SK-N-SH (cell line): ENCODE measurements around the gene FAM89B. TPM values are rescaled to one million over a fixed set of nuclear protein-coding genes. Genes with fewer than 3 reads are reported as not detected.
A peak's percentile ranks its signal among the peaks of the same experiment; 100 is the strongest.

Experiments used
- CTCF ChIA-PET: fragments of 300-600, 350-600 bp; formaldehyde crosslinking; extraction: SDS; loops from one replicate; lab custom pipeline; 2021; lab: Yijun Ruan, JAX
- POLR2A ChIA-PET: fragments of 350-600 bp; sonication (Branson Sonifier 250); formaldehyde crosslinking; extraction: SDS; loops from one replicate; lab custom pipeline; 2020; ENCODE audit warnings: antibody characterized with exemption, inconsistent platforms; lab: Yijun Ruan, JAX
- DNase-seq: peaks from one replicate; pipeline ENCODE4 v3.0.0; 2012
- H2AFZ ChIP-seq: fragments of 200-600 bp; sonication (generic); 2 replicates; pipeline ENCODE4 v1.8.1; 2016; ENCODE audit warnings: antibody characterized with exemption, mild to moderate bottlenecking, low read depth
- H3F3A ChIP-seq: fragments of 200-600 bp; sonication (generic); replicated peaks from 2 replicates; pipeline ENCODE3; 2016; ENCODE audit warnings: antibody characterized with exemption, mild to moderate bottlenecking; ENCODE audit not compliant: insufficient read depth
- H3K27ac ChIP-seq, 2 experiments: fragments of 200-500 bp in 1 of 2; fragments of 200-600 bp in 1 of 2; sonication (Bioruptor generic) in 1 of 2; sonication (generic), shearing (Covaris generic) in 1 of 2; 2 replicates each; pipeline versions ENCODE4 v1.5.1 to v1.6.1; 2014 to 2016; ENCODE audit warnings: low read depth in 2 of 2, inconsistent platforms in 1 of 2, low read length in 1 of 2, mild to moderate bottlenecking in 1 of 2, mixed read lengths in 1 of 2
- H3K27me3 ChIP-seq: fragments of 200-600 bp; sonication (generic), shearing (Covaris generic); 2 replicates; pipeline ENCODE4 v1.6.1; 2016; ENCODE audit warnings: mixed run types; ENCODE audit not compliant: insufficient read depth
- H3K36me3 ChIP-seq, 2 experiments: fragments of 200-500 bp in 1 of 2; fragments of 200-600 bp in 1 of 2; sonication (Bioruptor generic) in 1 of 2; sonication (generic) in 1 of 2; replicated peaks in 1 of 2; 2 replicates each; pipeline versions ENCODE3 to v1.5.1; 2014 to 2016; ENCODE audit warnings: low read length in 1 of 2, mild to moderate bottlenecking in 1 of 2; ENCODE audit not compliant: insufficient read depth in 2 of 2, control insufficient read depth in 1 of 2
- H3K4me1 ChIP-seq, 2 experiments: fragments of 200-500 bp in 1 of 2; fragments of 200-600 bp in 1 of 2; sonication (Bioruptor generic) in 1 of 2; sonication (generic), shearing (Covaris generic) in 1 of 2; 2 replicates each; pipeline versions ENCODE4 v1.5.1 to v1.6.1; 2014 to 2016; ENCODE audit warnings: low read depth in 1 of 2, low read length in 1 of 2, mixed run types in 1 of 2; ENCODE audit not compliant: insufficient read depth in 2 of 2, control insufficient read depth in 1 of 2
- H3K4me2 ChIP-seq: fragments of 200-600 bp; sonication (generic), shearing (Covaris generic); 2 replicates; pipeline ENCODE4 v1.6.1; 2017; ENCODE audit warnings: mixed run types
- H3K4me3 ChIP-seq, 2 experiments: fragments of 200-500 bp in 1 of 2; fragments of 200-600 bp in 1 of 2; sonication (Bioruptor generic) in 1 of 2; sonication (generic), shearing (Covaris generic) in 1 of 2; 2 replicates each; pipeline versions ENCODE4 v1.5.1 to v1.8.1; 2014 to 2016; ENCODE audit warnings: low read depth in 2 of 2, inconsistent platforms in 1 of 2, low read length in 1 of 2, mild to moderate bottlenecking in 1 of 2, mixed read lengths in 1 of 2, moderate library complexity in 1 of 2
- H3K79me2 ChIP-seq: fragments of 200-600 bp; sonication (generic); 2 replicates; pipeline ENCODE4 v1.8.1; 2017; ENCODE audit warnings: mild to moderate bottlenecking; ENCODE audit not compliant: insufficient read depth
- H3K9ac ChIP-seq: fragments of 200-600 bp; sonication (generic); 2 replicates; pipeline ENCODE4 v1.6.1; 2017; ENCODE audit warnings: mixed run types
- H3K9me2 ChIP-seq: fragments of 200-600 bp; sonication (generic); 2 replicates; pipeline ENCODE4 v1.6.1; 2017; ENCODE audit warnings: mixed run types
- H3K9me3 ChIP-seq: fragments of 200-600 bp; sonication (generic); 2 replicates; pipeline ENCODE4 v1.6.1; 2017; ENCODE audit warnings: mixed run types, mild to moderate bottlenecking, moderate library complexity
- H4K20me1 ChIP-seq: fragments of 200-600 bp; sonication (generic); 2 replicates; pipeline ENCODE4 v1.6.1; 2017; ENCODE audit warnings: mild to moderate bottlenecking, mixed run types; ENCODE audit not compliant: insufficient read depth
- EZH2phosphoT487 ChIP-seq: fragments of 200-600 bp; sonication (generic); IDR thresholded peaks from 2 replicates; pipeline ENCODE4 v1.6.1; 2017; ENCODE audit warnings: low read depth, mixed run types, mild to moderate bottlenecking, antibody characterized with exemption, moderate library complexity, borderline replicate concordance
- FOSL2 ChIP-seq: IDR thresholded peaks from 2 replicates; pipeline ENCODE4 v1.4.0; 2012; ENCODE audit warnings: low read depth, mild to moderate bottlenecking, moderate library complexity, borderline replicate concordance
- FOXJ3 ChIP-seq: sonication (generic); formaldehyde crosslinking; IDR thresholded peaks from 2 replicates; pipeline ENCODE4 v1.5.1; 2020; ENCODE audit warnings: mild to moderate bottlenecking, missing genetic modification reagents
- JUND ChIP-seq: IDR thresholded peaks from 2 replicates; pipeline ENCODE4 v1.4.0; 2012
- MXI1 ChIP-seq: IDR thresholded peaks from 2 replicates; pipeline ENCODE4 v1.6.1; 2012; ENCODE audit warnings: mild to moderate bottlenecking, low read depth, low read length, improper control_type of control experiment
- NRF1 ChIP-seq: IDR thresholded peaks from 2 replicates; pipeline ENCODE4 v1.6.1; 2012; ENCODE audit warnings: low read depth, mild to moderate bottlenecking, low read length
- POLR2AphosphoS5 ChIP-seq: IDR thresholded peaks from 2 replicates; pipeline ENCODE4 v1.6.1; 2012; ENCODE audit warnings: low read depth, low read length
- RXRA ChIP-seq: IDR thresholded peaks from 2 replicates; pipeline ENCODE4 v1.4.0; 2012; ENCODE audit warnings: low read depth, mild to moderate bottlenecking, borderline replicate concordance
- TAF1 ChIP-seq: IDR thresholded peaks from 2 replicates; pipeline ENCODE4 v1.6.1; 2012; ENCODE audit warnings: low read depth, mild to moderate bottlenecking, low read length, moderate library complexity, borderline replicate concordance
- TEAD4 ChIP-seq: IDR thresholded peaks from 2 replicates; pipeline ENCODE4 v1.4.0; 2012; ENCODE audit warnings: mild to moderate bottlenecking, borderline replicate concordance; ENCODE audit not compliant: insufficient read depth
- YY1 ChIP-seq: IDR thresholded peaks from 2 replicates; pipeline ENCODE4 v1.4.0; 2012; ENCODE audit warnings: low read depth, mild to moderate bottlenecking
- WGBS: methylation state at CpG from one replicate; pipeline ENCODE4 v1.1.6; 2017; ENCODE audit warnings: low lambda C conversion rate; 5-methylcytosine and 5-hydroxymethylcytosine counted together
- polyA plus RNA-seq, 3 experiments: library from polyadenylated mRNA; depleted of rRNA; stranded (reverse); fragments of >200 nt; gene quantifications; 2 replicates each; pipeline ENCODE4 v1.2.3, GENCODE V29; 2012
- TF ChIP-seq, protein P1 (sequence below): IDR thresholded peaks from 2 replicates; pipeline ENCODE4 v1.4.0; 2012; ENCODE audit warnings: low read depth, borderline replicate concordance
- TF ChIP-seq, protein P2 (sequence below): fragments of 150-350 bp; IDR thresholded peaks from 2 replicates; pipeline ENCODE4 v1.6.1; 2017; ENCODE audit warnings: antibody characterized with exemption, low read length, low read depth, borderline replicate concordance
- TF ChIP-seq, protein P3 (sequence below): IDR thresholded peaks from 2 replicates; pipeline ENCODE4 v1.4.0; 2012; ENCODE audit warnings: low read depth, borderline replicate concordance
- TF ChIP-seq, protein P4 (sequence below): IDR thresholded peaks from 2 replicates; pipeline ENCODE4; 2012
- TF ChIP-seq, protein P5 (sequence below): IDR thresholded peaks from 2 replicates; pipeline ENCODE4 v1.4.0; 2012; ENCODE audit warnings: low read depth

The FAM89B gene
- polyA plus RNA-seq, 1 of the 3 experiments (the other 2 are of a cell fraction) = 65.3 TPM

DNA sequence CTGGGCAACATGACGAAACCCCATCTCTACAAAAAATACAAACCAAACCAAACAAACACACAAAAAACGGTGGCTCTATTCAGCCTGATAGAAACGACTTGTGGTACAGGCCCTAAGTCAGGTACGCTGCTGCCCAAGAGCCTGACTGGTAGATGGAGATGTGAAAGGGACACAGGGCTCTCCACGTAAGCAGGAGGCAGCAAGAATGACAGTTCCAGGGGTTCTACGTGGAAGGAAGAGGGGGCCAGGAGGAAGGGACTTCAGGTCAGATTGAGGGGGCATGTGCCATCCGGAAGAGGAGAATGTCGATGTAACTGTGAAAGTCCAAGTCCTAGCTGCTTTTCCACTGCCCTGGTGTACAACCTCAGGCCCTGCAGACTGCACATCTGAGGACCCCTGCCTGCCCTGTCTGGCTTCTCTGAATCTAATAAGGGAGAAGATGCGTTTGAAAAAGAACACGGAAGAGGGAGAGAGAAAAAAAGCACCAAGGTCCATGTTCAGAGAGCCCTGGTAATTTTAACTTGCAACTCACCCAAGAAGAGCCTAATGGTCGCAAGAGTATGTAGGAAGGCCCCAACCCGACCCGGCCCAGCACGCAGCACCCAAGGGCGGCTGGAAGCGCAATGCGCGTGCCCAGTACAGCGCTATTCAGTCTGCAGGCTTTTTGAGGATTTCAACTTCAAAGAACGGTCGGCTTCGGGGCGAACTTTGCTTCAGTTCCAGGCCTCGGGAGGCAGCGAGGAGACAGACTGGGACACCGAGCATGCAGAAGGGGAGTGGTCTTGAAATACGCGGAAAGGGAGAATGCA lies 3.0 kb upstream of the FAM89B start:
- H3K27me3 ChIP-seq = no peaks in the 10 kb centered on the region
- peak; percentile 60; the same call in 1 of the 2 replicates for TF ChIP-seq TAF1
- TF ChIP-seq POLR2AphosphoS5 = 0 out of 2 replicates have a peak, but pooled peaks have one; percentile 63
- TF ChIP-seq RXRA = no peak
- POLR2A ChIA-PET = interaction anchor here (0.9 to 1.7 kb wide), 7 partner anchors 10 to 145 kb away, joined by 3 to 12 read pairs (median 4); partner anchors contain the start of gene MALAT1

DNA sequence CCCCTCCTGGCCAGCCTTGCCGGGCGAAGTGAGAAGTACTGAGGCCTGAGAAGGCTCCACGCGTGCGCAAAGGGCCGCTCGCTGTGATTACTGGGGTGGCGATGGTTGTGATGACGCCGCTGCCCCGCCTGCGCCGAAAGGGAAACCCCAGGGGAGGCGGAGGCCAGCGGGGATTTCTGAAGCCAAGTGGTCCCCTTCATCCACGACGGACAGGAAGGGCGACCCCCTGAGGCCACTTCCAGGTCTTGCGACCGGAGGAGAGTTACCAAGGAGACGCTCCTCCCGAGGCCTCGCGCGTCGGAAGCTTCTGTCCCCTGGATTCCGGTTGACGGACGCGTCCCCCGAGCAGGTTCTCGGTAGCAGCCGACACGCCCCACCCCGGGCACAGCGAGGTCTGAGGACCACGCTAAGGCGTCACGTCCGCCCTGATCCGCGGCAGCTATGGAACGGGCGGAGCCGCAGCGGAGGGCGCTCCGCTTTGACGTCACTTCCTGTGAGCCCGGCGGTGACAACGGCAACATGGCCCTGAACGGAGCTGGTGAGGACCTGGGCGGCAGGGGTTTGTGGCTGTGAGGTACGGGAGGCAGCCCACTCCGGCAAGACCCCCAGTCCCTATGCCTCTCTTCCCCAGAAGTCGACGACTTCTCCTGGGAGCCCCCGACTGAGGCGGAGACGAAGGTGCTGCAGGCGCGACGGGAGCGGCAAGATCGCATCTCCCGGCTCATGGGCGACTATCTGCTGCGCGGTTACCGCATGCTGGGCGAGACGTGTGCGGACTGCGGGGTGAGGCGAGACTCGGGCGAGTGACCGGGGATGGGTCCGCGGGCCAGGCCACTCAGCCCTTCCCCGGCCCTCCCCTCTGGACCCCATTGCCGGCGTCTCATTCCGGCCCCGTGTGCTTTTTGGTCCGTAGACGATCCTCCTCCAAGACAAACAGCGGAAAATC lies 2.1 kb upstream of the FAM89B start, which contains the start of gene ZNRD2:
TSS of gene ZNRD2 (plus strand) at position 505 of the 946 bp plus-strand sequence. CDS start at position 520, 15 bp downstream.
- Histone ChIP-seq H4K20me1 (peaks cover 14% of the 10 kb centered on the region), H3K36me3 (peaks cover 8 to 10% of the 10 kb centered on the region in 2 experiments), H3K9me3 (no peaks in the 10 kb centered on the region), H3K4me3 (peak within 1 kb of the TSS; percentile 76 to 99), H3K27me3 (no peaks in the 10 kb centered on the region), H3K9ac (peak within 1 kb of the TSS; percentile 77), H3F3A (peaks cover 39% of the 10 kb centered on the region), H3K4me1 (peaks cover 41 to 47% of the 10 kb centered on the region in 2 experiments; a peak in 3 of 4 replicates), H3K4me2 (peak within 1 kb of the TSS; percentile 95), H3K27ac (peak within 1 kb of the TSS; percentile 81 to 97), H3K79me2 (peaks cover 62% of the 10 kb centered on the region), H3K9me2 (no peaks in the 10 kb centered on the region), H2AFZ (peak within 1 kb of the TSS; percentile 69; the same call in 1 of the 2 replicates)
- WGBS = 0% methylated on average over 23 of the region's 89 CpGs
- POLR2A ChIA-PET = interaction anchor here (0.9 to 1.7 kb wide), 7 partner anchors 10 to 146 kb away, joined by 3 to 12 read pairs (median 4); partner anchors contain the start of gene MALAT1
- DNase-seq = peak; percentile 95
- CTCF ChIA-PET = interaction anchor here (0.7 to 13.6 kb wide), 15 partner anchors 9 to 255 kb away, joined by 3 to 295 read pairs (median 4); partner anchors contain the start of genes KCNK7 and LTBP3
- no peak for TF ChIP-seq EZH2phosphoT487
- TF ChIP-seq, protein P1, sequence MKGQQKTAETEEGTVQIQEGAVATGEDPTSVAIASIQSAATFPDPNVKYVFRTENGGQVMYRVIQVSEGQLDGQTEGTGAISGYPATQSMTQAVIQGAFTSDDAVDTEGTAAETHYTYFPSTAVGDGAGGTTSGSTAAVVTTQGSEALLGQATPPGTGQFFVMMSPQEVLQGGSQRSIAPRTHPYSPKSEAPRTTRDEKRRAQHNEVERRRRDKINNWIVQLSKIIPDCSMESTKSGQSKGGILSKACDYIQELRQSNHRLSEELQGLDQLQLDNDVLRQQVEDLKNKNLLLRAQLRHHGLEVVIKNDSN = no peak
- TF ChIP-seq, protein P2, sequence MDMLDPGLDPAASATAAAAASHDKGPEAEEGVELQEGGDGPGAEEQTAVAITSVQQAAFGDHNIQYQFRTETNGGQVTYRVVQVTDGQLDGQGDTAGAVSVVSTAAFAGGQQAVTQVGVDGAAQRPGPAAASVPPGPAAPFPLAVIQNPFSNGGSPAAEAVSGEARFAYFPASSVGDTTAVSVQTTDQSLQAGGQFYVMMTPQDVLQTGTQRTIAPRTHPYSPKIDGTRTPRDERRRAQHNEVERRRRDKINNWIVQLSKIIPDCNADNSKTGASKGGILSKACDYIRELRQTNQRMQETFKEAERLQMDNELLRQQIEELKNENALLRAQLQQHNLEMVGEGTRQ = no peak
- TF ChIP-seq, protein P3, sequence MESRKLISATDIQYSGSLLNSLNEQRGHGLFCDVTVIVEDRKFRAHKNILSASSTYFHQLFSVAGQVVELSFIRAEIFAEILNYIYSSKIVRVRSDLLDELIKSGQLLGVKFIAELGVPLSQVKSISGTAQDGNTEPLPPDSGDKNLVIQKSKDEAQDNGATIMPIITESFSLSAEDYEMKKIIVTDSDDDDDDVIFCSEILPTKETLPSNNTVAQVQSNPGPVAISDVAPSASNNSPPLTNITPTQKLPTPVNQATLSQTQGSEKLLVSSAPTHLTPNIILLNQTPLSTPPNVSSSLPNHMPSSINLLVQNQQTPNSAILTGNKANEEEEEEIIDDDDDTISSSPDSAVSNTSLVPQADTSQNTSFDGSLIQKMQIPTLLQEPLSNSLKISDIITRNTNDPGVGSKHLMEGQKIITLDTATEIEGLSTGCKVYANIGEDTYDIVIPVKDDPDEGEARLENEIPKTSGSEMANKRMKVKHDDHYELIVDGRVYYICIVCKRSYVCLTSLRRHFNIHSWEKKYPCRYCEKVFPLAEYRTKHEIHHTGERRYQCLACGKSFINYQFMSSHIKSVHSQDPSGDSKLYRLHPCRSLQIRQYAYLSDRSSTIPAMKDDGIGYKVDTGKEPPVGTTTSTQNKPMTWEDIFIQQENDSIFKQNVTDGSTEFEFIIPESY = no peak
- peak; percentile 95 for TF ChIP-seq MXI1
- TF ChIP-seq, protein P4, sequence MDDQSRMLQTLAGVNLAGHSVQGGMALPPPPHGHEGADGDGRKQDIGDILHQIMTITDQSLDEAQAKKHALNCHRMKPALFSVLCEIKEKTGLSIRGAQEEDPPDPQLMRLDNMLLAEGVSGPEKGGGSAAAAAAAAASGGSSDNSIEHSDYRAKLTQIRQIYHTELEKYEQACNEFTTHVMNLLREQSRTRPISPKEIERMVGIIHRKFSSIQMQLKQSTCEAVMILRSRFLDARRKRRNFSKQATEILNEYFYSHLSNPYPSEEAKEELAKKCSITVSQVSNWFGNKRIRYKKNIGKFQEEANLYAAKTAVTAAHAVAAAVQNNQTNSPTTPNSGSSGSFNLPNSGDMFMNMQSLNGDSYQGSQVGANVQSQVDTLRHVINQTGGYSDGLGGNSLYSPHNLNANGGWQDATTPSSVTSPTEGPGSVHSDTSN = peak; percentile 76
- TF ChIP-seq YY1 = peak; percentile 91
- TF ChIP-seq, protein P5, sequence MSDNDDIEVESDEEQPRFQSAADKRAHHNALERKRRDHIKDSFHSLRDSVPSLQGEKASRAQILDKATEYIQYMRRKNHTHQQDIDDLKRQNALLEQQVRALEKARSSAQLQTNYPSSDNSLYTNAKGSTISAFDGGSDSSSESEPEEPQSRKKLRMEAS = peak; percentile 84
- no peak for TF ChIP-seq TEAD4
- no peak for TF ChIP-seq FOXJ3 (CRISPR knock-in tag)
- TF ChIP-seq JUND = no peak
- TF ChIP-seq FOSL2 = no peak
- TF ChIP-seq NRF1 = peak; percentile 83

More for the DNA sequence above, 3.0 kb upstream of the FAM89B start:
- peaks cover 34 to 41% of the 10 kb centered on the region in 2 experiments; a peak in 3 of 4 replicates for H3K4me1 ChIP-seq
- H3K27ac ChIP-seq = peak overlapping the region; percentile 81 to 97
- no peak for DNase-seq
- no peaks in the 10 kb centered on the region for H3K9me2 ChIP-seq
- peak overlapping the region; percentile 95 for H3K4me2 ChIP-seq
- peak overlapping the region; percentile 69; the same call in 1 of the 2 replicates for H2AFZ ChIP-seq
- H3K9ac ChIP-seq = peak overlapping the region; percentile 74
- WGBS = 3% methylated on average over 28 of the region's 28 CpGs
- peak overlapping the region; percentile 76 to 99 for H3K4me3 ChIP-seq
- H3K79me2 ChIP-seq = peaks cover 61% of the 10 kb centered on the region
- H3K9me3 ChIP-seq = no peaks in the 10 kb centered on the region
- peaks cover 3 to 4% of the 10 kb centered on the region in 2 experiments for H3K36me3 ChIP-seq
- H4K20me1 ChIP-seq = peaks cover 11% of the 10 kb centered on the region
- H3F3A ChIP-seq = peaks cover 34% of the 10 kb centered on the region
- CTCF ChIA-PET = interaction anchor here (0.5 to 13.6 kb wide), 12 partner anchors 9 to 45 kb away, joined by 3 to 295 read pairs (median 4); partner anchors contain the start of genes KCNK7 and LTBP3
